Esophagus muscularis mucosa (tissue), 3 donors: ENCODE measurements around the gene ACOXL.

Source experiments
- EP300 ChIP-seq: sonication (generic); formaldehyde crosslinking; IDR thresholded peaks from one replicate; pipeline ENCODE4 v1.6.1; 2017; ENCODE audit warnings: antibody characterized with exemption
- TF ChIP-seq, protein P1 (sequence below), 3 experiments: fragments of 200-600 bp in 2 of 3; fragments of 450-650 bp in 1 of 3; sonication (generic) in 2 of 3; IDR thresholded peaks; one replicate each; pipeline ENCODE4 v1.5.1; 2017 to 2019; ENCODE audit warnings: antibody characterized with exemption in 3 of 3, mild to moderate bottlenecking in 2 of 3, moderate library complexity in 1 of 3

DNA sequence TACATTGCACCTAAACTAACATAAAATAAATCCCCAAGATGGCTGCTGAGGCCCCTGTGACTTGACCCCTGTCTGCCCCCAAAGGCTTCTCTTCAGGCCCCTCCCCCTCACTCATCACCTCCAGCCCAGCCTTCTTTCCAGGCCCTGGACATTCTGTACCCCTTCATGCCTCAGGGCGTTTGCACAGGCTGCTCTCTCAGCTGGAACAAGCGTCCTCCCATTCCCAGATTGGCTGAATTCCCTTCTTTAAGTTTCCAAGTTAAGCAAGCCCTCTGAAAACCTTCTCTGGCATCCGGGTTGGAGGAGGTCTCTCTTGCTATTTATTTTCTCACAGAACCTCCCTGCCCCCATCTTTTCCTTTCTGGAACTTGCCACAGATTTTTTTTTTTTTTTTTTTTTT is 223.2 kb downstream of the ACOXL start:
- no peak for TF ChIP-seq EP300
- TF ChIP-seq, protein P1, sequence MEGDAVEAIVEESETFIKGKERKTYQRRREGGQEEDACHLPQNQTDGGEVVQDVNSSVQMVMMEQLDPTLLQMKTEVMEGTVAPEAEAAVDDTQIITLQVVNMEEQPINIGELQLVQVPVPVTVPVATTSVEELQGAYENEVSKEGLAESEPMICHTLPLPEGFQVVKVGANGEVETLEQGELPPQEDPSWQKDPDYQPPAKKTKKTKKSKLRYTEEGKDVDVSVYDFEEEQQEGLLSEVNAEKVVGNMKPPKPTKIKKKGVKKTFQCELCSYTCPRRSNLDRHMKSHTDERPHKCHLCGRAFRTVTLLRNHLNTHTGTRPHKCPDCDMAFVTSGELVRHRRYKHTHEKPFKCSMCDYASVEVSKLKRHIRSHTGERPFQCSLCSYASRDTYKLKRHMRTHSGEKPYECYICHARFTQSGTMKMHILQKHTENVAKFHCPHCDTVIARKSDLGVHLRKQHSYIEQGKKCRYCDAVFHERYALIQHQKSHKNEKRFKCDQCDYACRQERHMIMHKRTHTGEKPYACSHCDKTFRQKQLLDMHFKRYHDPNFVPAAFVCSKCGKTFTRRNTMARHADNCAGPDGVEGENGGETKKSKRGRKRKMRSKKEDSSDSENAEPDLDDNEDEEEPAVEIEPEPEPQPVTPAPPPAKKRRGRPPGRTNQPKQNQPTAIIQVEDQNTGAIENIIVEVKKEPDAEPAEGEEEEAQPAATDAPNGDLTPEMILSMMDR (IDR thresholded peaks at IDR 0.05): no peak
